Chondrocyte (in vitro differentiated cells): ENCODE results near the gene PHLPP1. TPM values are rescaled to one million over a fixed set of nuclear protein-coding genes. Genes with fewer than 3 reads are reported as not detected.

Experiments
- DNase-seq: peaks from one replicate; pipeline ENCODE4 v3.0.0; 2021; ENCODE audit warnings: mixed read lengths, low spot score
- H3K27ac Mint-ChIP-seq: one replicate; pipeline ENCODE4 v1.8.0; 2021; ENCODE audit warnings: mild to moderate bottlenecking, moderate library complexity, mixed read lengths; ENCODE audit not compliant: unreplicated experiment
- H3K27me3 Mint-ChIP-seq: 2 replicates; pipeline ENCODE4 v1.8.0; 2021; ENCODE audit warnings: low read depth, mixed read lengths
- H3K36me3 Mint-ChIP-seq: 2 replicates; pipeline ENCODE4 v1.8.0; 2021; ENCODE audit warnings: low read depth, mixed read lengths
- H3K4me1 Mint-ChIP-seq: 2 replicates; pipeline ENCODE4 v1.8.0; 2021; ENCODE audit warnings: low read depth, mild to moderate bottlenecking, mixed read lengths
- H3K4me3 Mint-ChIP-seq: one replicate; pipeline ENCODE4 v1.8.0; 2021; ENCODE audit warnings: mild to moderate bottlenecking, moderate library complexity, mixed read lengths; ENCODE audit not compliant: unreplicated experiment
- H3K9me3 Mint-ChIP-seq: 2 replicates; pipeline ENCODE4 v1.8.0; 2021; ENCODE audit warnings: low read depth, mixed read lengths
- total RNA-seq: library from RNA; stranded (reverse); gene quantifications from 3 replicates; pipeline ENCODE4 v1.2.1, GENCODE V29; 2021
- TF ChIP-seq, protein P1 (sequence below): fragments of 200-600 bp; sonication (generic); IDR thresholded peaks from 2 replicates; pipeline ENCODE4 v1.5.0; 2021; ENCODE audit warnings: antibody characterized with exemption, mild to moderate bottlenecking, moderate library complexity

Gene PHLPP1
- total RNA-seq, 1 donor from 2014 or later = 10.4 TPM

DNA sequence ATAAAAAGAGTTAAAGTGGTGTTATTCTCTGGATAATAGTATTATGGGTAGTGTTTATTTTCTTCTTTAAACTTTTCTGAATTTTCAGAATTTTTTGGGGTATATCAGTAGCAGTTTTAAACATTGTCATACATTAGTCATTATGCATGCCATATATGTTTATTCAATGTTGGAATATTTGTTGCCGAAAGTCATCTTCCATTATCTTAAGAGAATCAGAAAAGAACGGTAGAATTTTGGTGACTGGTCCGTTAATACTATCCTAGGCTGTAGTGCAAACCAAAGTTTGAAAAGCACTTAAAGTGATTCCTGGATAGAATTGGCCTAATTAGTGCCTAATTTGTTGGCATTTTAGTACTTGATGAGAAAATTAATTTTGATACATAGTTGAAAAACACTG, 244.1 kb downstream of the PHLPP1 start:
- TF ChIP-seq, protein P1, sequence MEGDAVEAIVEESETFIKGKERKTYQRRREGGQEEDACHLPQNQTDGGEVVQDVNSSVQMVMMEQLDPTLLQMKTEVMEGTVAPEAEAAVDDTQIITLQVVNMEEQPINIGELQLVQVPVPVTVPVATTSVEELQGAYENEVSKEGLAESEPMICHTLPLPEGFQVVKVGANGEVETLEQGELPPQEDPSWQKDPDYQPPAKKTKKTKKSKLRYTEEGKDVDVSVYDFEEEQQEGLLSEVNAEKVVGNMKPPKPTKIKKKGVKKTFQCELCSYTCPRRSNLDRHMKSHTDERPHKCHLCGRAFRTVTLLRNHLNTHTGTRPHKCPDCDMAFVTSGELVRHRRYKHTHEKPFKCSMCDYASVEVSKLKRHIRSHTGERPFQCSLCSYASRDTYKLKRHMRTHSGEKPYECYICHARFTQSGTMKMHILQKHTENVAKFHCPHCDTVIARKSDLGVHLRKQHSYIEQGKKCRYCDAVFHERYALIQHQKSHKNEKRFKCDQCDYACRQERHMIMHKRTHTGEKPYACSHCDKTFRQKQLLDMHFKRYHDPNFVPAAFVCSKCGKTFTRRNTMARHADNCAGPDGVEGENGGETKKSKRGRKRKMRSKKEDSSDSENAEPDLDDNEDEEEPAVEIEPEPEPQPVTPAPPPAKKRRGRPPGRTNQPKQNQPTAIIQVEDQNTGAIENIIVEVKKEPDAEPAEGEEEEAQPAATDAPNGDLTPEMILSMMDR = no peak
- Mint-ChIP-seq H3K9me3 (no peaks in the 10 kb centered on the region), H3K4me1 (no peaks in the 10 kb centered on the region), H3K27ac (no peak overlapping the region), H3K27me3 (no peaks in the 10 kb centered on the region), H3K36me3 (peaks cover 9% of the 10 kb centered on the region), H3K4me3 (no peak overlapping the region)
- no peak for DNase-seq

DNA sequence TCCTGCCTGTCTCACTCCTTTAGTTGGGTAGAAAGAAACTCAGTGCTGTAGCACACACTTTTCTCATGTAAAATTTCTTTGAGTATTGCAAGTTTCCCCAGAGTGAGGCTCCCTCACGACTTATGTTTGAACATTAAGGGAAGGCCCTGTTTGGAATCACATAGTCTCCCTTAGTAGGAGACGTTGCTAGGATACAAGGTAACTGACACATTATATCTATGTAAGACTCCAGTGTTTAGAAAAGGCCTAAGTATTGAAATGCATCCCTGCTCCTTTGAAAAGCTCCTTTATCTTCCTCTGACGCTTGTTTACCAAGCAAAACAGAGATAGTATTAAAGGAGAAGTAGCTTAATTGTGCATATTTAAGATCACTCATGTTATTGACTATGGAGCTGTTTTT, 248.2 kb downstream of the PHLPP1 start:
- no peak for DNase-seq
- H3K4me3 Mint-ChIP-seq = no peak overlapping the region
- H3K36me3 Mint-ChIP-seq = peaks cover 9% of the 10 kb centered on the region
- no peaks in the 10 kb centered on the region for H3K27me3 Mint-ChIP-seq
- no peaks in the 10 kb centered on the region for H3K9me3 Mint-ChIP-seq
- H3K4me1 Mint-ChIP-seq = no peaks in the 10 kb centered on the region
- TF ChIP-seq, protein P1 = no peak
- H3K27ac Mint-ChIP-seq = no peak overlapping the region

DNA sequence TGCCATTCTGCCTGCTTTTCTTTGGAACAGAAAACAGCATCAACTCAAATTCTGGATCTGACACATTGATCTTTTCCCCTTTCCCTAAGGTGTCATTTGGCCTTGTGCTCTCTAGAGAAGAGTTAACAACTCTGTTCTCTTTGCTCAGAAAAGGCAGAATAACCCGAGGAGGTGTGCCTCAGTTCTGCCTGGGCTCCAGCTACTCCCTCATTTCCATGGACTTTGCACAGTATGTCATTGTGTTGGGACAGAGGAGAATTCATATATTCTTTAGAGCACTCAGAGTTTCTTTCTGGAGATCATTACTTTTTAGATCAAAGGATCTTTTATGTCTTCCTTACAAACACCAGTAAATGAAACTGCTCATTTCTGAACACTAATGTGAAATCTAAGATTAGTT, 249.1 kb downstream of the PHLPP1 start:
- TF ChIP-seq, protein P1 = no peak
- no peak for DNase-seq
- Mint-ChIP-seq H3K27me3 (no peaks in the 10 kb centered on the region), H3K36me3 (peaks cover 7% of the 10 kb centered on the region), H3K4me3 (no peak overlapping the region), H3K9me3 (peaks cover under 1% of the 10 kb centered on the region), H3K4me1 (no peaks in the 10 kb centered on the region), H3K27ac (no peak overlapping the region)

DNA sequence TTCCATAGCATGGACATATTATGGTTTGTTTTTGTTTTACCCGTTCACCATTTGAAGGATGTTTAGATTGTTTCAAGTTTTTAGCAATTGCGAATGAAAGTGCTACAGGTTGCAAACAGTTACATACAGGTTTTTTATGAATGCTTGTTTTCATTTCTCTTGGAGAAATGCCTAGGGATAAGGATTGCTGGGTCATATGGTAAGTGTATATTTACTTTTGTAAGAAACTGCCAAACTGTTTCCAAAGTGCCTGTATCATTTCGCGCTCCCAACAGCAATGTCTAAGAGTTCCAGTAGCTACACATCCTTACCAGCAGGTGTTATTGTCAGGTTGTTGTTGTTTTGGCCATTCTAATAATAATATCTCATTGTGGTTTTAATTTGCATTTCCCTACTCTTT, 251.7 kb downstream of the PHLPP1 start:
- Mint-ChIP-seq H3K9me3 (peaks cover 3% of the 10 kb centered on the region), H3K4me3 (no peak overlapping the region), H3K27ac (no peak overlapping the region), H3K4me1 (no peaks in the 10 kb centered on the region), H3K27me3 (no peaks in the 10 kb centered on the region), H3K36me3 (peaks cover 11% of the 10 kb centered on the region)
- DNase-seq = no peak
- TF ChIP-seq, protein P1 = no peak

DNA sequence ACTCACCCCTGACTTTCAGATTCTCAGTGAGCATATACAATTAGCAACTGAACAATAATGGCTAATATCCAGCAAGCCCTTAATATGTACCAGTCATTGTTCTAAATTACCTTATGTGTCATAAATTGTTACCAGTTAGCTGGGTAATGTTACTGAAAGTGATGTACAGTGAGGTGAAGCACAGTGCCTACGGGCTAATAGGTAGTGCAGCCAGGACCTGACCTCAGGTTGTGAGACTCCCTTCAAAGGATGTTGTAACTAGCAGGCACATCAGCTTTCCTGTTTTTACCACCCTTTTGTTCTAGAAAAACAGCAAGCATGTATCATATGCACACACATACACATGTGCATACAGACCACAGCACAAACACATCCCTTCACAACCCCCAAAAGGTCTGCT, 258.3 kb downstream of the PHLPP1 start:
- H3K36me3 Mint-ChIP-seq = peaks cover 16% of the 10 kb centered on the region
- DNase-seq = no peak
- H3K4me3 Mint-ChIP-seq = no peak overlapping the region
- no peak overlapping the region for H3K27ac Mint-ChIP-seq
- H3K4me1 Mint-ChIP-seq = no peaks in the 10 kb centered on the region
- TF ChIP-seq, protein P1 = no peak
- no peaks in the 10 kb centered on the region for H3K27me3 Mint-ChIP-seq
- H3K9me3 Mint-ChIP-seq = peaks cover 3% of the 10 kb centered on the region
